Measurements from ENCODE around the gene NR4A1.

Gene NR4A1

GRCh38 chr12:52055731-52056711, 4.8 kb downstream of the NR4A1 start:
- TF ChIP-seq CTCF (IDR thresholded peaks at IDR 0.05; ENCODE audit: insufficient read depth, missing control alignments): no peak
- DNase-seq (ENCODE audit: insufficient read length, low spot score): no peak
- no peak for FAIRE-seq

GRCh38 chr12:52056801-52057637, 5.8 kb downstream of the NR4A1 start:
- DNase-seq (ENCODE audit: insufficient read length, low spot score) (no peak), FAIRE-seq (no peak)
- no peak for TF ChIP-seq CTCF (IDR thresholded peaks at IDR 0.05; ENCODE audit: insufficient read depth, missing control alignments)

- DNase-seq (ENCODE audit: insufficient read length, low spot score) (no peak), FAIRE-seq (no peak)
- TF ChIP-seq CTCF (IDR thresholded peaks at IDR 0.05; ENCODE audit: insufficient read depth, missing control alignments): no peak
Measured at GRCh38 chr12:52057638-52058576, 6.7 kb downstream of the NR4A1 start.

- no peak for DNase-seq (ENCODE audit: insufficient read length, low spot score)
- no peak for TF ChIP-seq CTCF (IDR thresholded peaks at IDR 0.05; ENCODE audit: insufficient read depth, missing control alignments)
- FAIRE-seq: no peak
Measured at GRCh38 chr12:52058631-52059361, 7.6 kb downstream of the NR4A1 start.

DNA sequence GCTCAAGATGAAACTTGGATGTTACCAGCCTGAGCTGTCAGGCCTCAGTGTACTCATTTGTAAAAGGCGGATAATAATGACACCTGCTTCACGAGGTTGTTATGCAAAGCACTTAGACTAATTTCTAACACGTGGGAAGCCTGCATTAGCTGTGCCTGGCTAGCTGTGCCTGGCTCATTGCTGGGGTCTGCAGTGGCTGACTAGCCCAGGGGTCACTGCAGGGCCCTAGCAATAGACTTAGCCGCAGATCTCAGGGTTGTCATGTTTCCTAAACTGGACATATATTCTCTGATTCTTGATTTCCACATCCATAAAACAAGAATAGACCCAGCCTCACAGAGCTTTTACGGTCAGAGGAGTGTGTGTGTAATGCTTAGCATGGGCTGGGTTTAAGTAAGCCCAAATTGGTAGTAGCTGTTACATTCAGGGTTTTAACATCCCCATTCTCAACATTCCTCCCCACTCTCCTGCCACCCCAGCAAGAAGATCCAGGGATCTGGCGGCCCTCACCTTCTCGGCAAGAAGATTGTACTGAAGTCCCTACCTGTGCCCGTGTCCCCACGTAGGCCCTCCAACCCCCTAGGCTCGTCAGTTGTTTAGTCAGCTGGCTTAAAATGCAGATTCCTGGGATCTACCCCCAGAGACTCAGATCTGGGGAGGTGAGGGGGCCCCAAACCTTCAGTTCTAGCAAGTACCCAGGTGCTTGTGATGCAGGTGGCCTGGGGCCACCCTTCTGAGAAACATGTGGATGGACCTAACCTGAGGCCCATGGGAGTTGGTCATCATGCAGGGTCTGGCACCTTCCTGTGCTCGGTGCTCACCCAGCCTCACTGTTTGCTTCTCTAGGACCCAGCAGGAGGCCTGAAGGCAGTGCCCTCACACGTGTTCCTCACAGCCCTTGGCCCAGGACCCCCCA, 8.6 kb downstream of the NR4A1 start:
- DNase-seq (ENCODE audit: insufficient read length, low spot score) (no peak), FAIRE-seq (no peak)
- no peak for TF ChIP-seq CTCF (IDR thresholded peaks at IDR 0.05; ENCODE audit: insufficient read depth, missing control alignments)

Data from D721Med (cell line).